ENCODE data around the gene ENOX1.

ENOX1 gene

GRCh38 chr13:43564952-43565351 is 221.8 kb downstream of the ENOX1 start:
- DNase-seq (ENCODE audit: low read depth): no peak
- H3K4me3 ChIP-seq (ENCODE audit: low read length): no peak overlapping the region
- TF ChIP-seq, protein P1, sequence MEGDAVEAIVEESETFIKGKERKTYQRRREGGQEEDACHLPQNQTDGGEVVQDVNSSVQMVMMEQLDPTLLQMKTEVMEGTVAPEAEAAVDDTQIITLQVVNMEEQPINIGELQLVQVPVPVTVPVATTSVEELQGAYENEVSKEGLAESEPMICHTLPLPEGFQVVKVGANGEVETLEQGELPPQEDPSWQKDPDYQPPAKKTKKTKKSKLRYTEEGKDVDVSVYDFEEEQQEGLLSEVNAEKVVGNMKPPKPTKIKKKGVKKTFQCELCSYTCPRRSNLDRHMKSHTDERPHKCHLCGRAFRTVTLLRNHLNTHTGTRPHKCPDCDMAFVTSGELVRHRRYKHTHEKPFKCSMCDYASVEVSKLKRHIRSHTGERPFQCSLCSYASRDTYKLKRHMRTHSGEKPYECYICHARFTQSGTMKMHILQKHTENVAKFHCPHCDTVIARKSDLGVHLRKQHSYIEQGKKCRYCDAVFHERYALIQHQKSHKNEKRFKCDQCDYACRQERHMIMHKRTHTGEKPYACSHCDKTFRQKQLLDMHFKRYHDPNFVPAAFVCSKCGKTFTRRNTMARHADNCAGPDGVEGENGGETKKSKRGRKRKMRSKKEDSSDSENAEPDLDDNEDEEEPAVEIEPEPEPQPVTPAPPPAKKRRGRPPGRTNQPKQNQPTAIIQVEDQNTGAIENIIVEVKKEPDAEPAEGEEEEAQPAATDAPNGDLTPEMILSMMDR (conservative IDR thresholded peaks at IDR 0.05; ENCODE audit: low read depth, low read length): no peak

DNA sequence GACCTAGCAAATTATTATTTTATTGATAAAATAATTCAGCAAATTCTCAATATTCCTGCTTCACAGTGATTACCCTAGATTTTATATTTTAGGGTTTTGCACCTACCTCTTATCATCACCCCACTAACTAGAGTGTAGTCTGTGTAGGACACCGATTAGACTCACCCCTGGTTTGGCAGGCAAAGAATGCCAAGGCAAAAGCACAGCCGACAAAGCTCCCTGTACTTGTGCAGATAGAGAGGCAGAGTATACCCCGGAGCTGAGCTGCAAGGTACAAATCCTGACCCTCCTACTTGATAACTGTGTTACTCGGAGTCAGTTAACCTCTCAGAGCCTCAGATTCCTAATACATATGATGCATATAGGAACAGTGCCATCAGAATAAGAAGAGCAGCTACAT is 225.7 kb downstream of the ENOX1 start:
- TF ChIP-seq, protein P1 (conservative IDR thresholded peaks at IDR 0.05; ENCODE audit: low read depth, low read length): no peak
- no peak overlapping the region for H3K4me3 ChIP-seq (ENCODE audit: low read length)
- DNase-seq (ENCODE audit: low read depth): no peak

- TF ChIP-seq, protein P1 (conservative IDR thresholded peaks at IDR 0.05; ENCODE audit: low read depth, low read length): no peak
- no peak for DNase-seq (ENCODE audit: low read depth)
- H3K4me3 ChIP-seq (ENCODE audit: low read length): no peak overlapping the region
Measured at GRCh38 chr13:43558939-43559338, 227.8 kb downstream of the ENOX1 start.

DNA sequence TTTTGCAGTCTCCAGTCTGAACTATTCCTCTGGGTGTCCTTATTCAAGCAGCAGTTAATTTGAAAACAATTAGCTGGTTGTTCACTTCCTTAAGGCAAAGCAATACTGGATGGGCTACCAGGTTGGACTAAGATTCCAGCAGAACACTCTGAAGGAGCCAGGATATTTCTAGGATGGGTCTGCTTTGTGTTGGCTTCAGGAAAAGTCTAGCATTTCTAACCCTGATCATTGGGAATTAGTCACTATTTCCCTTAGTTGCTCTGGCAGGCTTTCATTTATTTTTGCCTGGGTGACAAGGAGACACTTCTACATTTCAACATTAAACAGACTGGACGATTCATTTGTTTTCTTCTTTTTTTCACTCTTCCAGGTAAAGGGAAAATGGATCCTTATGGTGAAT is 228.4 kb downstream of the ENOX1 start:
- H3K4me3 ChIP-seq (ENCODE audit: low read length): no peak overlapping the region
- TF ChIP-seq, protein P1 (conservative IDR thresholded peaks at IDR 0.05; ENCODE audit: low read depth, low read length): no peak
- no peak for DNase-seq (ENCODE audit: low read depth)

GRCh38 chr13:43555667-43556066 is 231.1 kb downstream of the ENOX1 start:
- no peak for DNase-seq (ENCODE audit: low read depth)
- no peak overlapping the region for H3K4me3 ChIP-seq (ENCODE audit: low read length)
- TF ChIP-seq, protein P1 (conservative IDR thresholded peaks at IDR 0.05; ENCODE audit: low read depth, low read length): no peak

DNA sequence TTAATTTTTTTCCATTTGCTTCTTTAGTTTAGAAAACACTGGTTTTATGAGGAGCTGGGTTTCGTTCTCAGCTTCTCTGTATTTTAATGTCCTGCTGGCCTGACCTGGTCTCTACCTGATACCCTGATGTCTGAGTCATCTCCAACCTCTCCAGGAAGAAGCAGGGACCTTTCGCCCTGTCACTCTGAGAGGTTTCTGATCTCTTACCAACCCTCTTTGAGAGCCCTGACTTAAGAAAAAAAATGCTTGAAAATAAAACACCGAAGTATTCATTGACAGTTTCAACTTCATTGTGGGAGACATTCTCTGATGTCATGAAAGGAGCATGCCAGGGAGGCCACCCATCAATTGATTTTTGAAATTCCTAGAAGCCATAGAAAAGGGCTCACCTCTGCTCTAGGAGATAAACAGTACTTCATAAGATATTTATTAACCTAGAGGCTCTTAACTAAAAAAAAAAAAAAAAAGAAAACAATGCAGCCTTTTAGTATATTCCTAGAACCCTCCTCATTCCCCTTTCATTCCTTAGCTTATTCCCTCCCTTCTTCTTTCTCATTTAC is 234.8 kb downstream of the ENOX1 start:
- no peak for DNase-seq (ENCODE audit: low read depth)

GRCh38 chr13:43546816-43547215 is 240.0 kb downstream of the ENOX1 start:
- TF ChIP-seq, protein P1 (conservative IDR thresholded peaks at IDR 0.05; ENCODE audit: low read depth, low read length): no peak
- no peak for DNase-seq (ENCODE audit: low read depth)
- H3K4me3 ChIP-seq (ENCODE audit: low read length): no peak overlapping the region

More for the DNA sequence above, 234.8 kb downstream of the ENOX1 start:
- no peak overlapping the region for H3K4me3 ChIP-seq (ENCODE audit: low read length)
- TF ChIP-seq, protein P1 (conservative IDR thresholded peaks at IDR 0.05; ENCODE audit: low read depth, low read length): no peak
